Liver (tissue), 9 donors: ENCODE results near the gene ZNF318. TPM values are rescaled to one million over a fixed set of nuclear protein-coding genes. Genes with fewer than 3 reads are reported as not detected.
"Not testable (repeated sequence)": the region's sequence is repeated elsewhere in the genome, so short reads cannot be mapped to it uniquely, and the experiment has no call there.

Source experiments
- DNase-seq: peaks from one replicate; pipeline ENCODE4 v3.0.0-alpha.2; 2017; ENCODE audit warnings: low spot score
- H3K27ac ChIP-seq, 2 donors: one replicate each; pipeline ENCODE4 v1.7.0; 2013; ENCODE audit warnings: inconsistent platforms in 2 of 2, low read length in 2 of 2, control low read depth in 1 of 2, low read depth in 1 of 2, mild to moderate bottlenecking in 1 of 2
- H3K27me3 ChIP-seq, 4 donors: one replicate each; pipeline versions ENCODE4 v1.6.1 to v1.7.0; 2013; ENCODE audit warnings: low read length in 3 of 4, inconsistent platforms in 1 of 4, mild to moderate bottlenecking in 1 of 4, moderate library complexity in 1 of 4; ENCODE audit not compliant: control insufficient read depth in 4 of 4, insufficient read depth in 4 of 4
- H3K36me3 ChIP-seq, 4 donors: one replicate each; pipeline versions ENCODE4 v1.6.1 to v1.7.0; 2013; ENCODE audit warnings: low read length in 3 of 4, mild to moderate bottlenecking in 3 of 4, low read depth in 1 of 4, moderate library complexity in 1 of 4; ENCODE audit not compliant: control insufficient read depth in 4 of 4, insufficient read depth in 3 of 4
- H3K4me1 ChIP-seq, 4 donors: one replicate each; pipeline versions ENCODE4 v1.6.1 to v1.7.0; 2013; ENCODE audit warnings: low read length in 3 of 4, mild to moderate bottlenecking in 3 of 4, moderate library complexity in 1 of 4; ENCODE audit not compliant: control insufficient read depth in 4 of 4, insufficient read depth in 4 of 4
- H3K4me3 ChIP-seq, 3 donors: one replicate each; pipeline versions ENCODE4 v1.6.1 to v1.7.0; 2013; ENCODE audit warnings: low read length in 3 of 3, control low read depth in 1 of 3, low read depth in 1 of 3, mild to moderate bottlenecking in 1 of 3
- H3K9ac ChIP-seq, 2 donors: one replicate each; pipeline ENCODE4 v1.7.0; 2013; ENCODE audit warnings: low read length in 2 of 2, mild to moderate bottlenecking in 2 of 2, moderate library complexity in 2 of 2, control low read depth in 1 of 2, low read depth in 1 of 2
- H3K9me3 ChIP-seq, 4 donors: one replicate each; pipeline versions ENCODE4 v1.6.1 to v1.7.0; 2013; ENCODE audit warnings: low read length in 3 of 4; ENCODE audit not compliant: control insufficient read depth in 4 of 4
- EGR1 ChIP-seq, 2 donors: IDR thresholded peaks; 2 replicates each; pipeline ENCODE4 v1.6.1; 2016 to 2018; ENCODE audit warnings: antibody characterized with exemption in 2 of 2, low read depth in 2 of 2
- FOXA2 ChIP-seq: IDR thresholded peaks from 2 replicates; pipeline ENCODE4 v1.6.1; 2016; ENCODE audit warnings: antibody characterized with exemption
- GABPA ChIP-seq, 2 donors: IDR thresholded peaks in 1 of 2; conservative IDR thresholded peaks in 1 of 2; 2 replicates each; pipeline ENCODE4 v1.6.1; 2016; ENCODE audit warnings: antibody characterized with exemption in 2 of 2, mild to moderate bottlenecking in 1 of 2, moderate library complexity in 1 of 2
- HNF4A ChIP-seq, 2 donors: conservative IDR thresholded peaks; 2 replicates each; pipeline ENCODE4 v1.6.1; 2016; ENCODE audit warnings: antibody characterized with exemption in 2 of 2, mild to moderate bottlenecking in 2 of 2
- NR2F2 ChIP-seq: IDR thresholded peaks from 2 replicates; pipeline ENCODE4 v1.6.1; 2016; ENCODE audit warnings: antibody characterized with exemption
- REST ChIP-seq: IDR thresholded peaks from 2 replicates; pipeline ENCODE4 v1.6.1; 2016; ENCODE audit warnings: antibody characterized with exemption, mild to moderate bottlenecking
- TAF1 ChIP-seq: conservative IDR thresholded peaks from 2 replicates; pipeline ENCODE4 v1.6.1; 2016; ENCODE audit warnings: antibody characterized with exemption, mild to moderate bottlenecking
- YY1 ChIP-seq: IDR thresholded peaks from 2 replicates; pipeline ENCODE4 v1.6.1; 2016; ENCODE audit warnings: antibody characterized with exemption, mild to moderate bottlenecking
- ZBTB33 ChIP-seq: IDR thresholded peaks from 2 replicates; pipeline ENCODE4 v1.6.1; 2016; ENCODE audit warnings: antibody characterized with exemption
- WGBS: extraction: QIAGEN DNeasy Blood & Tissue Kit; methylation state at CpG from one replicate; pipeline ENCODE4 v1.1.7; 2013; 5-methylcytosine and 5-hydroxymethylcytosine counted together
- polyA plus RNA-seq, 2 donors: library from polyadenylated mRNA; stranded (reverse) in 1 of 2; unstranded in 1 of 2; fragments of 200-250 nt in 1 of 2; fragments of >200 nt in 1 of 2; fragmentation: Nextera tagmentation in 1 of 2; extraction: Ambion mirVana in 1 of 2; gene quantifications; one replicate each; pipeline versions ENCODE4 v1.2.1 to v1.2.3, GENCODE V29; 2013 to 2015
- total RNA-seq, 2 donors: library from RNA; depleted of rRNA; stranded (reverse); fragments of >200 nt; gene quantifications; one replicate each; pipeline ENCODE4 v1.2.3, GENCODE V29; 2014
- TF ChIP-seq, protein P1 (sequence below): IDR thresholded peaks from 2 replicates; pipeline ENCODE4 v1.6.1; 2016; ENCODE audit warnings: antibody characterized with exemption
- TF ChIP-seq, protein P2 (sequence below): fragments of 150-350 bp; IDR thresholded peaks from 2 replicates; pipeline ENCODE4 v1.5.1; 2017; ENCODE audit warnings: improper control_type of control experiment, low read depth, low read length; ENCODE audit not compliant: missing input control
- donor health status: healthy.
- donor health status: healthy.
- donor health status: healthy.
- donor health status: healthy.
- donor health status: healthy.

ZNF318 gene
- total and polyA plus RNA-seq, 4 donors: 3.6 to 9.1 (median 4.2) TPM

- Histone ChIP-seq H3K9ac (no peak overlapping the region), H3K27me3 (no peaks in the 10 kb centered on the region), H3K36me3 (peaks cover 11 to 51% (median 28%) of the 10 kb centered on the region in 4 donors), H3K4me1 (no peaks in the 10 kb centered on the region), H3K27ac (no peak overlapping the region), H3K9me3 (no peaks in the 10 kb centered on the region), H3K4me3 (no peak overlapping the region)
- no peak for DNase-seq
- TF ChIP-seq YY1: no peak
- 96% methylated on average over 3 of the region's 3 CpGs for WGBS
Measured at GRCh38 chr6:43347444-43347843, 22.0 kb downstream of the ZNF318 start.

GRCh38 chr6:43347021-43347420 is 22.4 kb downstream of the ZNF318 start:
- DNase-seq: no peak
- no peak overlapping the region for H3K4me3 ChIP-seq
- WGBS: 90% methylated on average over 3 of the region's 3 CpGs
- no peaks in the 10 kb centered on the region for H3K27me3 ChIP-seq
- H3K4me1 ChIP-seq: no peaks in the 10 kb centered on the region
- no peak overlapping the region for H3K27ac ChIP-seq
- peaks cover 11 to 49% (median 29%) of the 10 kb centered on the region in 4 donors for H3K36me3 ChIP-seq
- TF ChIP-seq REST: no peak
- no peak for TF ChIP-seq GABPA (IDR thresholded peaks at IDR 0.05 in 1 of 2, conservative IDR thresholded peaks at IDR 0.05 in 1 of 2)
- TF ChIP-seq, protein P1, sequence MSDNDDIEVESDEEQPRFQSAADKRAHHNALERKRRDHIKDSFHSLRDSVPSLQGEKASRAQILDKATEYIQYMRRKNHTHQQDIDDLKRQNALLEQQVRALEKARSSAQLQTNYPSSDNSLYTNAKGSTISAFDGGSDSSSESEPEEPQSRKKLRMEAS: no peak
- no peak for TF ChIP-seq HNF4A (conservative IDR thresholded peaks at IDR 0.05)
- H3K9me3 ChIP-seq: no peaks in the 10 kb centered on the region
- no peak overlapping the region for H3K9ac ChIP-seq

GRCh38 chr6:43346243-43346642 is 23.2 kb downstream of the ZNF318 start:
- H3K4me3 ChIP-seq, DNase-seq, H3K9ac ChIP-seq, H3K27me3 ChIP-seq, H3K27ac ChIP-seq, H3K9me3 ChIP-seq, H3K4me1 ChIP-seq: not testable (repeated sequence)
- H3K36me3 ChIP-seq: peaks cover 8 to 53% (median 32%) of the 10 kb centered on the region in 4 donors
- WGBS: 97% methylated on average over 11 of the region's 11 CpGs

DNA sequence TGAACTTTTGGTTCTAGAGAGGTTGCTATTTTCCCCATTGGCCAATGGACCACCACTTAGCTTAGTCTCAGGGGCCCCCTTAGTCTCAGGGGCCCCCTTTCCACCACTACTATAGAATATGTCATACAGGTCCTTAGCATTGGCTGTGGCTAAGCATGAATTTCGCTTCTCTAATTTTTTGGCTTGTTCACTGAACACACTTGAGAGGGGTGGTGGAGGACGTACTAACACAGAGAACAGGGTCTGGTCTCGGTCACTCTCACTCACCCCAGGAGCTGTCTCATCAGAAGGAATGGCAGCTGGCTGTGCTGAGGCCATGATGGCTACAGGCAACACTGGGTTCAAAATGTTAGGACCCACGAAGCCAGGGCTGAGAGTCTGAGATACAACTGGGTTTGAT is 30.3 kb downstream of the ZNF318 start:
- Histone ChIP-seq H3K4me3 (no peak overlapping the region), H3K4me1 (peaks cover 0 to 2% (median 0%) of the 10 kb centered on the region in 4 donors), H3K27me3 (no peaks in the 10 kb centered on the region), H3K27ac (no peak overlapping the region), H3K36me3 (peaks cover 11 to 47% (median 36%) of the 10 kb centered on the region in 4 donors), H3K9me3 (no peaks in the 10 kb centered on the region), H3K9ac (no peak overlapping the region)
- no peak for DNase-seq
- WGBS: 95% methylated on average over 4 of the region's 4 CpGs
- TF ChIP-seq EGR1 (IDR thresholded peaks at IDR 0.05; ENCODE audit: low read depth in 2 of 2): no peak
- no peak for TF ChIP-seq GABPA (IDR thresholded peaks at IDR 0.05 in 1 of 2, conservative IDR thresholded peaks at IDR 0.05 in 1 of 2)
- TF ChIP-seq YY1: no peak
- no peak for TF ChIP-seq ZBTB33
- no peak for TF ChIP-seq NR2F2
- no peak for TF ChIP-seq REST
- TF ChIP-seq, protein P2, sequence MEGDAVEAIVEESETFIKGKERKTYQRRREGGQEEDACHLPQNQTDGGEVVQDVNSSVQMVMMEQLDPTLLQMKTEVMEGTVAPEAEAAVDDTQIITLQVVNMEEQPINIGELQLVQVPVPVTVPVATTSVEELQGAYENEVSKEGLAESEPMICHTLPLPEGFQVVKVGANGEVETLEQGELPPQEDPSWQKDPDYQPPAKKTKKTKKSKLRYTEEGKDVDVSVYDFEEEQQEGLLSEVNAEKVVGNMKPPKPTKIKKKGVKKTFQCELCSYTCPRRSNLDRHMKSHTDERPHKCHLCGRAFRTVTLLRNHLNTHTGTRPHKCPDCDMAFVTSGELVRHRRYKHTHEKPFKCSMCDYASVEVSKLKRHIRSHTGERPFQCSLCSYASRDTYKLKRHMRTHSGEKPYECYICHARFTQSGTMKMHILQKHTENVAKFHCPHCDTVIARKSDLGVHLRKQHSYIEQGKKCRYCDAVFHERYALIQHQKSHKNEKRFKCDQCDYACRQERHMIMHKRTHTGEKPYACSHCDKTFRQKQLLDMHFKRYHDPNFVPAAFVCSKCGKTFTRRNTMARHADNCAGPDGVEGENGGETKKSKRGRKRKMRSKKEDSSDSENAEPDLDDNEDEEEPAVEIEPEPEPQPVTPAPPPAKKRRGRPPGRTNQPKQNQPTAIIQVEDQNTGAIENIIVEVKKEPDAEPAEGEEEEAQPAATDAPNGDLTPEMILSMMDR: no peak
- TF ChIP-seq HNF4A (conservative IDR thresholded peaks at IDR 0.05): no peak
- no peak for TF ChIP-seq FOXA2
- TF ChIP-seq TAF1: no peak
